Activated CD8-positive, alpha-beta memory T cell treated with anti-CD3 and anti-CD28 coated beads, Interleukin-2, amount 50 U/mL, for 48 hours (primary cell): ENCODE measurements around the gene CHRNB4.

Source experiments
- DNase-seq: peaks from one replicate; pipeline ENCODE4 v3.0.0-alpha.2; 2020

Gene CHRNB4

GRCh38 chr15:78630886-78631633, 9.9 kb downstream of the CHRNB4 start:
- no peak for DNase-seq

- peak; percentile 17 for DNase-seq
Observed at GRCh38 chr15:78629716-78630065, 11.3 kb downstream of the CHRNB4 start.

GRCh38 chr15:78629031-78629715, 11.8 kb downstream of the CHRNB4 start:
- peak; percentile 10 for DNase-seq

- DNase-seq, result no peak
Observed at GRCh38 chr15:78628227-78628626, 12.8 kb downstream of the CHRNB4 start.

GRCh38 chr15:78627348-78627747, 13.7 kb downstream of the CHRNB4 start:
- DNase-seq, result no peak

- no peak for DNase-seq
Observed at GRCh38 chr15:78626381-78626995, 14.5 kb downstream of the CHRNB4 start.

- DNase-seq, result no peak
Observed at GRCh38 chr15:78625606-78626280, 15.3 kb downstream of the CHRNB4 start.

- DNase-seq, result no peak
Observed at GRCh38 chr15:78624651-78625590, 16.1 kb downstream of the CHRNB4 start.

- DNase-seq, result no peak
Observed at GRCh38 chr15:78623786-78624497, 17.1 kb downstream of the CHRNB4 start.

GRCh38 chr15:78621810-78622402, 19.1 kb downstream of the CHRNB4 start:
- DNase-seq, result no peak

- peak; percentile 52 for DNase-seq
Observed at GRCh38 chr15:78620527-78621421, 20.2 kb downstream of the CHRNB4 start, which contains the start of gene CHRNA3. CHRNA3 (minus strand) TSS chr15:78620996; CDS start chr15:78620794, 202 bp downstream.

GRCh38 chr15:78620021-78620526, 20.9 kb downstream of the CHRNB4 start:
- peak; percentile 54 for DNase-seq

- peak; percentile 47 for DNase-seq
Observed at GRCh38 chr15:78619022-78619950, 21.7 kb downstream of the CHRNB4 start.

- peak; percentile 97 for DNase-seq
Observed at GRCh38 chr15:78618490-78618934, 22.5 kb downstream of the CHRNB4 start.

- DNase-seq, result no peak
Observed at GRCh38 chr15:78618064-78618463, 22.9 kb downstream of the CHRNB4 start.

GRCh38 chr15:78617516-78617915, 23.5 kb downstream of the CHRNB4 start:
- peak; percentile 33 for DNase-seq

GRCh38 chr15:78617076-78617475, 23.9 kb downstream of the CHRNB4 start:
- peak; percentile 28 for DNase-seq

GRCh38 chr15:78616506-78616905, 24.5 kb downstream of the CHRNB4 start:
- DNase-seq, result peak; percentile 29
